ENCODE measurements around the gene TSPAN9. TPM values are rescaled to one million over a fixed set of nuclear protein-coding genes. Genes with fewer than 3 reads are reported as not detected.
A peak's percentile ranks its signal among the peaks of the same experiment; 100 is the strongest.

TSPAN9 gene
- total and polyA plus RNA-seq, 4 donors: 7.1 to 50.6 (median 35.5) TPM

DNA sequence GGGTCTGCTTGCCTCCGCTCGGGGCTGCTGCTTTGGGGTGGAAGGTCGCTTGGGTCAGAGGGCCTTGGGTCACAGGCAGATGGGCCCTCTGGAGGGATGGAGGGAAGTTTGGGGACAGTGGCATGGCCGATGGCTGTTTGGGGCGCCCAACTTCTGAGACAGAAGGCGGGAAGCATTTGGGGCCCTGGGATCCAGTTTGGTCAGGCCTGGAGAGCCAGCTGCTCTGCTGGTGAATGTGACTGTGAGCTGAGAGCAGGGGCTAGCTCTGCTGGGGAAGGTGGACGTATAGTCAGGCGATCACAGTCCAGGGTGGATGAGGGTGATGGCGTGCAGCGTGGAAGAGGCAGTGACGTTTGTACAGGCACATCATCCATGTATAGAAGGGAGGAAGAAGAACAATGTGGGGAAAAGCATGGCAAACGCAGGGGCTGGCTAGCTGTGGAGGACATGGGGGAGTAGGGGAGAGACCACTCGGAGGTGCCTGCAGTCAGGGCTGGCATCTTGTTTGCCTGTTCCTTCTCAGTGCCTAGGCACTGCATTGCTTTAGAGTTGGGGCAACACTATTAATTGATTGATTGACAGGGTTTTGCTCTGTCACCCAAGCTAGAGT lies 57.5 kb downstream of the TSPAN9 start:
- intact Hi-C loops (cut with DNase I): loop anchor here (1.0 to 5.0 kb wide), 4 partner anchors 62 to 141 kb away; no protein-coding TSS in a partner anchor

DNA sequence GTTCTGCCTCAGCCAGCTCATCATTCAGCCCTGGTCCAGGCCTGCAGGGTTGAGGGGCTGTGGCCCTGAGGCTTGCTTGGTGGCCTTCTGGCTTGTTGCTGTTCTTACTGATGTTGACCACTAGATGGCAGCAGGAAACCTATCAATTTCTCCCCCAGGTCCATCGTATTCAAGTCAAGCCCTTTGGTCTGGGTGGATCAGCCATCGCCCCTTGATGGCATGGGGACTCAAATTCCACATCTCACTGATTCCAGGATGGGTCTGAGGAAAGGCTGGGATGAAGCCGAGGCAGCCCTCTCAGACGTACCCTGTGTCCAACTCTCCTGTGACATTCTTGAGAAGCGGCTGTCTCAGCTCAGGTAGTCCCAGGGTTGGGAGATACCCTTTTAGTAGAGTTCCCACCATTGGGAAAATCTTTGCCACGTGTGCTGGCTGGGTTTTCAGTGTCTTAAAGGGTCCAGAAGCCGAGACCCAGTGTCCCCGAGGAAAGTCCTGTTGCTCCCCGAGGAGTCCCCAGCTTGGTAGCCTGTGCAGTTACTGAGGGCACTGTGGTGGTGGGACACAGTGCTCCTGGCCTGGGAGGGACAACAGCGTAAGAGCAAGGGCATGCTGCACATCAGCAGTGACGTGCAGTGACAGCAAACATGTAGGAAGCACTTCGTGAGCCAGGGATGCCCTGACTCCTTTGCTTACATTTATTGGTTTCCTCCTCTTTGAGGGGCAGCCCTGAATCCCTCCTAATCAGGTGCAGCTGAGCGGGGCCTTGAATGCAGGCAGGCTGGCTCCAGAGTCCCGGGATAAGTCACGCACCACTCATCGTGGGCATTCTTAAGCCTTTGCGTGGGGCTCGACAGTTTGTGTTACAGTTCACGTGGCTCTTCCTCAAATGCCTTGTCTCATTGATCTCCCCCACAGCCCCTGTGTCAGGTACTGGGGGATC lies 58.6 kb downstream of the TSPAN9 start:
- intact Hi-C loops (cut with DNase I): loop anchor here (1.0 to 5.0 kb wide), 4 partner anchors 63 to 140 kb away; no protein-coding TSS in a partner anchor
- H3K4me3 ChIP-seq (ENCODE audit: low read length in 2 of 2): no peak overlapping the region
- no peaks in the 10 kb centered on the region for H3K4me1 ChIP-seq (ENCODE audit: control insufficient read depth in 1 of 2, insufficient read depth in 2 of 2, low read length in 2 of 2)
- ATAC-seq (ENCODE audit: low FRiP score): peak; percentile 79
- H3K27me3 ChIP-seq (ENCODE audit: control insufficient read depth in 1 of 2, insufficient read depth in 2 of 2, low read length in 1 of 2): no peaks in the 10 kb centered on the region
- H3K9me3 ChIP-seq (ENCODE audit: control insufficient read depth, low read length): no peaks in the 10 kb centered on the region
- no peaks in the 10 kb centered on the region for H3K36me3 ChIP-seq (ENCODE audit: control insufficient read depth in 1 of 2, insufficient read depth in 2 of 2, low read length in 1 of 2)
- 71 to 72% methylated on average over 19 of the region's 19 CpGs for WGBS, 2 donors
- DNase-seq: peak; percentile 43 to 44
- H3K27ac ChIP-seq (ENCODE audit: low read depth in 1 of 2, low read length in 2 of 2): no peak overlapping the region

More for the DNA sequence above, 57.5 kb downstream of the TSPAN9 start:
- no peak overlapping the region for H3K4me3 ChIP-seq (ENCODE audit: low read length in 2 of 2)
- H3K9me3 ChIP-seq (ENCODE audit: control insufficient read depth, low read length): no peaks in the 10 kb centered on the region
- H3K4me1 ChIP-seq (ENCODE audit: control insufficient read depth in 1 of 2, insufficient read depth in 2 of 2, low read length in 2 of 2): no peaks in the 10 kb centered on the region
- no peak for DNase-seq
- ATAC-seq (ENCODE audit: low FRiP score): no peak
- no peaks in the 10 kb centered on the region for H3K36me3 ChIP-seq (ENCODE audit: control insufficient read depth in 1 of 2, insufficient read depth in 2 of 2, low read length in 1 of 2)
- H3K27ac ChIP-seq (ENCODE audit: low read depth in 1 of 2, low read length in 2 of 2): no peak overlapping the region
- H3K27me3 ChIP-seq (ENCODE audit: control insufficient read depth in 1 of 2, insufficient read depth in 2 of 2, low read length in 1 of 2): no peaks in the 10 kb centered on the region
- WGBS, 2 donors: 91% methylated on average over 13 of the region's 13 CpGs

DNA sequence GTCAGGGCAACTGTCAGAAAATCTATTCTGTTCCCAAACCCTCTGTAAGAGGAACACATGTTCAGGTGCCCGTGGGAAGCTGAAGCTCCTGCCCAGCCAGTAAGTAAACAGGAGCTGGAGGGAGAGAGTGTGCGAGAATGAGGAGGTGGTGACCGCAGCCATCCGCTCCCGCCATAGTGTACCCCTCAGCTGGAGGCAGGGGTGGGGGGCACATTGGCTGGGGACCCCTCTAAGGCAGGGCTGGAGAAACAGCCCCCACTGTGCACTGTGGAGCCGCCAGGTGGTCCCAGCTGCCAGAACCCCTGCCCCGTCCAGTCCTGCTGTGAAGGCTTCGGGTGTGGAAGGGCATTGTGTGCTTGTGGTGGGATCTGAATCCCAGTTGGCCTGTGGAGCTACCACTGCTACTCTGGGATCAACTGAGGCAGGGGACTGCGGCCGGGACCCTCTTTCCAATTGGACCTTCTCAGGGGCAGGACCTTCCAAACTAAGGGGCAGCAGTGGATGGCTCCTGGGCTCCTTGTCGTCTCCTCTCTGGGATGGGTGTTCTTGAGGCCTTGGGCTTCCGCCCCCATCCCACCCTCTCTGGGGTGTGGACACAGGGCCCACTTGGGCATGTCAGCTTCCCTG lies 59.6 kb downstream of the TSPAN9 start:
- Histone ChIP-seq H3K27ac (ENCODE audit: low read depth in 1 of 2, low read length in 2 of 2) (no peak overlapping the region), H3K9me3 (ENCODE audit: control insufficient read depth, low read length) (no peaks in the 10 kb centered on the region), H3K27me3 (ENCODE audit: control insufficient read depth in 1 of 2, insufficient read depth in 2 of 2, low read length in 1 of 2) (no peaks in the 10 kb centered on the region), H3K36me3 (ENCODE audit: control insufficient read depth in 1 of 2, insufficient read depth in 2 of 2, low read length in 1 of 2) (no peaks in the 10 kb centered on the region), H3K4me1 (ENCODE audit: control insufficient read depth in 1 of 2, insufficient read depth in 2 of 2, low read length in 2 of 2) (no peaks in the 10 kb centered on the region), H3K4me3 (ENCODE audit: low read length in 2 of 2) (no peak overlapping the region)
- intact Hi-C loops (cut with DNase I): loop anchor here (1.0 to 5.0 kb wide), 3 partner anchors 64 to 139 kb away; no protein-coding TSS in a partner anchor
- 90 to 91% methylated on average over 12 of the region's 12 CpGs for WGBS, 2 donors
- DNase-seq (peak; percentile 41 to 63), ATAC-seq (ENCODE audit: low FRiP score) (peak; percentile 9)

DNA sequence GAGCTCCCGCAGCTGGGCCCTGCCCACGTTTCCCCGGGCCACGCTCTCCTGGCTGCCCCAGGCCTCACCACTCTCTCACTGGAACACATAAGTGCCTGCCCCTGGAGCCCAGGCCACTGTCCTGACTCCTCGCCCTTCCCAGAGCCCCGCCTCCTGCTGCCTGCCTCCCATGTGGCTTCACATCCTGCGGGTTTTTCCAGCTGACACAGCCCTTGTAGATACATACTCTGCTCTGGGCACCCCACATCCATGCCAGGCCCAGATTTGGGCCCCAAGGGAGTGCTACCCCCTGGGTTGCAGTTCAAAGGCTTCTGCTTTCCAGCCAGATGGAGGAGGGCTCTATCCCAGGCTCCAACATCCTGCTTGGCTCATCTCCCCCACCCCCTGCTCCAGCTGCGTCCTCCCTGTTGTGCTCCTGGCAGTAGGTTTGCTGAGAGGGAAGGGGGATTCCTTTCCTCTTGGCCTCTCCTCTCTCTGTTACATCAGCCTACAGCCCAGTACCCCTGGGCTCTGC lies 60.1 kb downstream of the TSPAN9 start:
- H3K27ac ChIP-seq (ENCODE audit: low read depth in 1 of 2, low read length in 2 of 2): no peak overlapping the region
- WGBS, 2 donors: 8 to 9% methylated on average over 8 of the region's 8 CpGs
- H3K4me1 ChIP-seq (ENCODE audit: control insufficient read depth in 1 of 2, insufficient read depth in 2 of 2, low read length in 2 of 2): no peaks in the 10 kb centered on the region
- DNase-seq (peak; percentile 74 to 80), ATAC-seq (ENCODE audit: low FRiP score) (peak; percentile 36)
- no peaks in the 10 kb centered on the region for H3K36me3 ChIP-seq (ENCODE audit: control insufficient read depth in 1 of 2, insufficient read depth in 2 of 2, low read length in 1 of 2)
- H3K27me3 ChIP-seq (ENCODE audit: control insufficient read depth in 1 of 2, insufficient read depth in 2 of 2, low read length in 1 of 2): no peaks in the 10 kb centered on the region
- no peak overlapping the region for H3K4me3 ChIP-seq (ENCODE audit: low read length in 2 of 2)
- H3K9me3 ChIP-seq (ENCODE audit: control insufficient read depth, low read length): no peaks in the 10 kb centered on the region
- intact Hi-C loops (cut with DNase I): loop anchor here (5.0 kb wide), 2 partner anchors 65 kb away; no protein-coding TSS in a partner anchor

DNA sequence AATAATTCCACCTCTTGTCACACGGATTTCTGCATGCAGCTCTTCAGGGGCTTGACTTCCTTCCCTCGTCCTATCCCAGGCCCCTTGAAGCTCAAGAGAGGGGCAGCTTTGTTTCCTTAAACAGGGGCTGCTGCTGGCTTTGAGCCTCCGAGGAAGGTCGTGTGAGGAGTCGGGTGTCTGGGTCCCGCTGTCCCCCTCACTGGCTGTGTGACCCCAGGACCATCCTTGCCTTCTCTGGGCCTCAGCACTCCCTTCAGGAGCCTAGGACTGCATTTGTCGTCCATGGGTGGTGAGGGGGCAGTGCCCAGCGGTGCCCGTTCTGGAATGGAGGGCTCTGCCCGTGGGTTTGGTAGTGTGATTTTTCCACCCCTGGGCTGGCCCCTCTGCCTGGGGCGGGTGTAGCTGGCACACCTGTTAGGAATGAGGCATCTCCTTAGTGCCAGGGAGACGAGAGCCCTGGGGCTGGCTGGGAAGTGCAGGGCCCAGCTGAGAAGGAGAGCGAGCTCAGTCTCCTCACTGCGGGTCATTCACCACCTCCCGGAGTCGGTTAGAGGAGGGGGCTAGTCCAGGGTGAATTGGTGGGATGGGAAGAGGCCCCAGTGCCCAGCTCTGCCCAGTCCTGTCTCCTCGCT lies 60.8 kb downstream of the TSPAN9 start:
- Histone ChIP-seq H3K4me1 (ENCODE audit: control insufficient read depth in 1 of 2, insufficient read depth in 2 of 2, low read length in 2 of 2) (no peaks in the 10 kb centered on the region), H3K36me3 (ENCODE audit: control insufficient read depth in 1 of 2, insufficient read depth in 2 of 2, low read length in 1 of 2) (no peaks in the 10 kb centered on the region), H3K9me3 (ENCODE audit: control insufficient read depth, low read length) (no peaks in the 10 kb centered on the region), H3K4me3 (ENCODE audit: low read length in 2 of 2) (no peak overlapping the region), H3K27me3 (ENCODE audit: control insufficient read depth in 1 of 2, insufficient read depth in 2 of 2, low read length in 1 of 2) (no peaks in the 10 kb centered on the region), H3K27ac (ENCODE audit: low read depth in 1 of 2, low read length in 2 of 2) (no peak overlapping the region)
- WGBS, 2 donors: 71 to 73% methylated on average over 17 of the region's 17 CpGs
- DNase-seq (peak; percentile 34 to 55), ATAC-seq (ENCODE audit: low FRiP score) (no peak)
- intact Hi-C loops (cut with DNase I): loop anchor here (5.0 kb wide), 2 partner anchors 64 to 66 kb away; no protein-coding TSS in a partner anchor

DNA sequence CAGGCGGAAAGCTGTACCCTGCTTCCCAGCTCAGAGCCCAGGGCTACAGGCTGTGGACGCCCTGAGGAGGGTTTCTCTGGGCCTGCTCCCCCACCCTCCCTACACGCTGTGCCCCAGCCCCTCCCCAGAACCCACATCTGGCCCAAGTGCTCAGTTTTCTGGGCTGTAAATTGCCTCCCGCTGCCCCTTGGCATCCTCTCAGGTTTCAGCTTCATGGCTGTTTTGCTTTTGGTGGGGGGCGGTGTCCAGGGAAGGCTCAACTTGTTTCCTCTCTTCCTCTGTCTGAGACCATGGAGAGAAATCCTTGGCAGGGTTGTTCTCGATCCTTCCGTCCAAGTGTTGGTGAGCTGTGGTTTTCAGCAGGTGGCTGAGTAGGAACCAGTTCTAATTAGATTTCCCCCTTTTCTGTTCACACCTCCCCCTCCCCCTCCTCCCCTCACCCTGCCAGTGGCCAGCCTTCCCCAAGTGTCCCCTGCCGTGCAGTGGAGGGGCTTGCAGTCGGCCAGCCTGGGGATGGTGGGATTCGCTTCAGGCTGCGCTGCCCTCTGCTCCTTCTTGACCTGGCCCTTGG lies 61.8 kb downstream of the TSPAN9 start:
- DNase-seq (peak in 1 of 2 donors; percentile 63), ATAC-seq (ENCODE audit: low FRiP score) (no peak)
- Histone ChIP-seq H3K4me1 (ENCODE audit: control insufficient read depth in 1 of 2, insufficient read depth in 2 of 2, low read length in 2 of 2) (no peaks in the 10 kb centered on the region), H3K27ac (ENCODE audit: low read depth in 1 of 2, low read length in 2 of 2) (no peak overlapping the region), H3K27me3 (ENCODE audit: control insufficient read depth in 1 of 2, insufficient read depth in 2 of 2, low read length in 1 of 2) (no peaks in the 10 kb centered on the region), H3K4me3 (ENCODE audit: low read length in 2 of 2) (no peak overlapping the region), H3K9me3 (ENCODE audit: control insufficient read depth, low read length) (no peaks in the 10 kb centered on the region), H3K36me3 (ENCODE audit: control insufficient read depth in 1 of 2, insufficient read depth in 2 of 2, low read length in 1 of 2) (no peaks in the 10 kb centered on the region)
- intact Hi-C loops (cut with DNase I): loop anchor here (5.0 kb wide), 2 partner anchors 63 to 67 kb away; no protein-coding TSS in a partner anchor
- WGBS, 2 donors: 60 to 68% methylated on average over 11 of the region's 11 CpGs

DNA sequence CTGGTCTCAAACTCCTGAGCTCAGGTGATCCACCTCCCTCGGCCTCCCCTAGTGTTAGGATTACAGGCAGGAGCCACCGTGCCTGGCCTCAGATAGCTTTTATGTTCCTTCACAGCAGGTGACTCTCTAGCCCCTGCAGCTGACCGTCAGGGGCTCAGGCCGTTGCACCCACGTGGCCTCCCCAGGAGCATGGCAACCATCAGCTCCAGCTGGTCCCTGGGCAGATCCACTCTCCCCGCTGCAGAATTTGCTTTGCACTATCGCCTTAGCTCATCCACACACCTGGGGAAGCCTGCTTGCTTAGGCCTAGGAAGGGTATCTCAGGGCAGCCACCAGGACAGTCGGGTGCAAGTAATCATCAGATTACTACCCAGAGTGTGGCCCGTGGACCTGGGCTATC lies 62.6 kb downstream of the TSPAN9 start:
- no peak overlapping the region for H3K27ac ChIP-seq (ENCODE audit: low read depth in 1 of 2, low read length in 2 of 2)
- 93 to 95% methylated on average over 9 of the region's 9 CpGs for WGBS, 2 donors
- intact Hi-C loops (cut with DNase I): loop anchor here (5.0 kb wide), 2 partner anchors 63 to 67 kb away; no protein-coding TSS in a partner anchor
- no peaks in the 10 kb centered on the region for H3K9me3 ChIP-seq (ENCODE audit: control insufficient read depth, low read length)
- no peak for ATAC-seq (ENCODE audit: low FRiP score)
- no peak overlapping the region for H3K4me3 ChIP-seq (ENCODE audit: low read length in 2 of 2)
- H3K27me3 ChIP-seq (ENCODE audit: control insufficient read depth in 1 of 2, insufficient read depth in 2 of 2, low read length in 1 of 2): no peaks in the 10 kb centered on the region
- H3K4me1 ChIP-seq (ENCODE audit: control insufficient read depth in 1 of 2, insufficient read depth in 2 of 2, low read length in 2 of 2): no peaks in the 10 kb centered on the region
- peak in 1 of 2 donors; percentile 63 for DNase-seq
- no peaks in the 10 kb centered on the region for H3K36me3 ChIP-seq (ENCODE audit: control insufficient read depth in 1 of 2, insufficient read depth in 2 of 2, low read length in 1 of 2)

All from aorta (tissue), 5 donors.